Ramos (cell line): ENCODE results near the gene MCFD2.

Source experiments
- in situ Hi-C: fragments of 300-500 bp; cut with MboI; formaldehyde crosslinking; loops from one replicate; pipeline ENCODE4 v1.14.3; 2022; ENCODE audit warnings: low sequenced_read_pairs; ENCODE audit not compliant: unreplicated experiment

Gene MCFD2

DNA sequence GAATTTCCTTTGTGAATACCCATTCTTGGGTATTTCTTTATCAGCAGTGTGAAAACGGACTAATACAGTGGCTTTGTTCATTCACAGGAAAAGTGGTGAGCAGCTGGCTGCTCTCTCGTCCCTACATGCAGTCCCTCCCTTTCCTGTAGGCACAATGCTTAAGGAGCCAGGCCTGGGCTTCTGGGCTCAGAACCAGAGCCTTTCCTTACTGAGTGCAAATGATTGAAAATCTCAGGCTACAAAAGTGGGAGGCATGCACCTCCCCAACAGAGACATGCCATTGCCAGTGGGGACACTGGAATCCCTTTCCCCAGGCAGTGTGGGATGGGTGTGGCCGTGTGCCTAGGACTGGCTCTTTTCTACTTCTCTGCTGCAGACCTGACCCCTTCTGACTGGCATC is 61.3 kb downstream of the MCFD2 start:
- in situ Hi-C loops: no loop called here

DNA sequence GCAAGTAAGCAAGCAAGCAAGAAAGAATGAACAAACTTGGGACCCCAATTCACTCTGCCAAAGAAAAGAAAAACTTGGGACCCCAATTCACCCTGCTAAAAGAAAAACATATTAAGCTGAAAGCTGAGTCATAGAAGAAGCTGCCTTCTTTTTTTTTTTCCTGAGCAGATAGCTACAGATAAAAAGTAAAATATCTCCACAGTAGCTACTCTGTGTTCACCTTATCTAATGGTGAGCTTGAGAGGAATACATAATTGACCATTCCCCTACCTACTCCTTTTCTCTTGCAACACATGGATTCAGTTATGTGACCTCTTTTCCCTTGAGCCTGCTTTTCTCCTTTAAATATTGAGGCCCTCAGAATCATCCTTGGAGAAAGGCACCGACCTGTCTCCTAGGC is 63.0 kb downstream of the MCFD2 start:
- in situ Hi-C loops: no loop called here

DNA sequence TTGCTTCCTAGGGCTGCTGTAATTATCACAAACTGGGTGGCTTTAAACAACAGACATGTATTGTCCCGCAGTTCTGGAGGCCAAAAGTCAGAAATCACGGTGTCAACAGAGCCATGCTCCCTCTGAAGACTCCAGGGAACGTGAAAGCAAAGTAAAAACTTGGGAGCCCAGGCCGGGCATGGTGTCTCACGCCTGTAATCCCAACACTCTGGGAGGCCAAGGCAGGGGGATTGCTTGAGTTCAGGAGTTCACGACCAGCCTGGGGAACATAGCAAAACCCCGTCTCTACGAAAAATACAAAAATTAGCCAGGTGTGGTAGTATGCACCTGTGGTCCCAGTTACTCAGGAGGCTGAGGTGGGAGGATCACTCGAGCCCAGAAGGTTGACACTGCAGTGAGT is 63.5 kb downstream of the MCFD2 start:
- in situ Hi-C loops: no loop called here
